GM23338 (cell line): ENCODE results near the gene CHPF. TPM values are rescaled to one million over a fixed set of nuclear protein-coding genes. Genes with fewer than 3 reads are reported as not detected.

Source experiments
- ATAC-seq: fragments of 200-7000 bp; cut with Tn5 transposase; 3 replicates; pipeline ENCODE4 v1.9.1; 2020
- DNase-seq: peaks from one replicate; pipeline ENCODE4 v3.0.0-alpha.2; 2015; ENCODE audit warnings: low spot score
- H2AFZ ChIP-seq: fragments of 200-600 bp; sonication (generic); 2 replicates; pipeline ENCODE4 v1.8.0; 2016; ENCODE audit warnings: antibody characterized with exemption, mild to moderate bottlenecking, moderate library complexity
- H3F3A ChIP-seq: fragments of 200-600 bp; sonication (generic); replicated peaks from 2 replicates; pipeline ENCODE4 v1.8.0; 2017; ENCODE audit warnings: antibody characterized with exemption, mixed run types, low read depth
- H3K27ac ChIP-seq: fragments of 200-600 bp; sonication (generic); 2 replicates; pipeline ENCODE4 v1.6.1; 2016; ENCODE audit warnings: low read depth
- H3K27me3 ChIP-seq: fragments of 200-600 bp; sonication (generic); 2 replicates; pipeline ENCODE4 v1.8.0; 2016; ENCODE audit warnings: mild to moderate bottlenecking, mixed run types, moderate library complexity; ENCODE audit not compliant: insufficient read depth
- H3K36me3 ChIP-seq: fragments of 200-600 bp; sonication (generic); 2 replicates; pipeline ENCODE4 v1.8.0; 2016; ENCODE audit warnings: mild to moderate bottlenecking; ENCODE audit not compliant: insufficient read depth
- H3K4me1 ChIP-seq: fragments of 200-600 bp; sonication (generic); 2 replicates; pipeline ENCODE4 v1.8.0; 2016; ENCODE audit warnings: mild to moderate bottlenecking, moderate library complexity; ENCODE audit not compliant: insufficient read depth
- H3K4me2 ChIP-seq: fragments of 200-600 bp; sonication (generic); 2 replicates; pipeline ENCODE4 v1.7.1; 2017; ENCODE audit warnings: mixed run types
- H3K4me3 ChIP-seq: fragments of 200-600 bp; sonication (generic); 2 replicates; pipeline ENCODE4 v1.6.1; 2016; ENCODE audit warnings: mixed run types
- H3K79me2 ChIP-seq: fragments of 200-600 bp; sonication (generic); replicated peaks from 2 replicates; pipeline ENCODE4 v1.8.0; 2017; ENCODE audit warnings: mild to moderate bottlenecking; ENCODE audit not compliant: insufficient read depth
- H3K9me2 ChIP-seq: fragments of 200-600 bp; sonication (generic); 2 replicates; pipeline ENCODE4 v1.8.0; 2017; ENCODE audit not compliant: insufficient read depth
- H4K20me1 ChIP-seq: fragments of 200-600 bp; sonication (generic); replicated peaks from 2 replicates; pipeline ENCODE4 v1.8.0; 2017; ENCODE audit warnings: mild to moderate bottlenecking; ENCODE audit not compliant: insufficient read depth
- H3K27ac Mint-ChIP-seq: 2 replicates; pipeline ENCODE4 v1.8.0; 2020; ENCODE audit warnings: inconsistent platforms, mild to moderate bottlenecking, moderate library complexity, mixed read lengths
- H3K27me3 Mint-ChIP-seq: 3 replicates; pipeline ENCODE4 v1.8.0; 2022; ENCODE audit warnings: low read depth, mild to moderate bottlenecking, moderate library complexity, mixed read lengths, inconsistent platforms; ENCODE audit not compliant: insufficient read depth, poor library complexity
- H3K36me3 Mint-ChIP-seq: 3 replicates; pipeline ENCODE4 v1.8.0; 2021; ENCODE audit warnings: low read depth, mild to moderate bottlenecking, inconsistent platforms, moderate library complexity, mixed read lengths
- H3K4me1 Mint-ChIP-seq: 3 replicates; pipeline ENCODE4 v1.8.0; 2020; ENCODE audit warnings: mild to moderate bottlenecking, inconsistent platforms, mixed read lengths
- H3K4me3 Mint-ChIP-seq: 3 replicates; pipeline ENCODE4 v1.8.0; 2021; ENCODE audit warnings: moderate library complexity, mild to moderate bottlenecking, inconsistent platforms, mixed read lengths
- H3K9me3 Mint-ChIP-seq: 3 replicates; pipeline ENCODE4 v1.8.0; 2020; ENCODE audit warnings: moderate library complexity, mild to moderate bottlenecking, inconsistent platforms, mixed read lengths
- CREB1 ChIP-seq: fragments of 250-450 bp; sonication (Bioruptor Pico); IDR thresholded peaks from 2 replicates; pipeline ENCODE4 v1.5.0; 2020; ENCODE audit warnings: low read depth, mild to moderate bottlenecking, moderate library complexity
- EZH2 ChIP-seq: fragments of 200-600 bp; sonication (generic); IDR thresholded peaks from one replicate; pipeline ENCODE4 v1.8.0; 2017; ENCODE audit warnings: antibody characterized with exemption, mild to moderate bottlenecking, low read depth; ENCODE audit not compliant: unreplicated experiment
- EZH2phosphoT487 ChIP-seq: fragments of 200-600 bp; sonication (generic); IDR thresholded peaks from one replicate; pipeline ENCODE4 v1.8.1; 2018; ENCODE audit warnings: antibody characterized with exemption; ENCODE audit not compliant: unreplicated experiment
- JUNB ChIP-seq: IDR thresholded peaks from one replicate; pipeline ENCODE4 v1.6.1; 2016; ENCODE audit warnings: antibody characterized with exemption; ENCODE audit not compliant: unreplicated experiment
- NANOG ChIP-seq: IDR thresholded peaks from 2 replicates; pipeline ENCODE4 v1.6.1; 2016; ENCODE audit warnings: antibody characterized with exemption, borderline replicate concordance
- STAT1 ChIP-seq: IDR thresholded peaks from one replicate; pipeline ENCODE4 v1.6.1; 2016; ENCODE audit warnings: antibody characterized with exemption; ENCODE audit not compliant: unreplicated experiment
- ZNF114 ChIP-seq: fragments of 250-450 bp; sonication (Bioruptor Pico); IDR thresholded peaks from 2 replicates; pipeline ENCODE4 v1.5.0; 2020; ENCODE audit warnings: mild to moderate bottlenecking, moderate library complexity
- polyA plus RNA-seq: library from polyadenylated mRNA; unstranded; fragments of >200 nt; fragmentation: Nextera tagmentation; extraction: Ambion mirVana; gene quantifications from 2 replicates; pipeline ENCODE4 v1.2.1, GENCODE V29; 2016
- total RNA-seq: library from RNA; depleted of rRNA; stranded (reverse); fragments of >200 nt; shearing (Covaris generic); gene quantifications from 2 replicates; pipeline ENCODE4 v1.2.3, GENCODE V29; 2014
- TF ChIP-seq, protein P1 (sequence below): fragments of 250-450 bp; sonication (Bioruptor Pico); IDR thresholded peaks from 2 replicates; pipeline ENCODE4 v1.5.0; 2020; ENCODE audit warnings: mild to moderate bottlenecking, moderate library complexity
- TF ChIP-seq, protein P2 (sequence below): IDR thresholded peaks from one replicate; pipeline ENCODE4 v1.6.1; 2018; ENCODE audit warnings: antibody characterized with exemption; ENCODE audit not compliant: unreplicated experiment
- TF ChIP-seq, protein P3 (sequence below), 2 experiments: fragments of 200-600 bp in 1 of 2; sonication (generic) in 1 of 2; conservative IDR thresholded peaks; 2 replicates each; pipeline versions ENCODE4 v1.5.1 to v1.6.1; 2016 to 2017; ENCODE audit warnings: antibody characterized with exemption in 2 of 2, low read depth in 2 of 2, mild to moderate bottlenecking in 2 of 2, moderate library complexity in 1 of 2
- TF ChIP-seq, protein P4 (sequence below): IDR thresholded peaks from 2 replicates; pipeline ENCODE4 v1.6.1; 2016; ENCODE audit warnings: antibody characterized with exemption

Gene CHPF
- total and polyA plus RNA-seq, 2 experiments from 2014 or later = 36.5 to 252 TPM

DNA sequence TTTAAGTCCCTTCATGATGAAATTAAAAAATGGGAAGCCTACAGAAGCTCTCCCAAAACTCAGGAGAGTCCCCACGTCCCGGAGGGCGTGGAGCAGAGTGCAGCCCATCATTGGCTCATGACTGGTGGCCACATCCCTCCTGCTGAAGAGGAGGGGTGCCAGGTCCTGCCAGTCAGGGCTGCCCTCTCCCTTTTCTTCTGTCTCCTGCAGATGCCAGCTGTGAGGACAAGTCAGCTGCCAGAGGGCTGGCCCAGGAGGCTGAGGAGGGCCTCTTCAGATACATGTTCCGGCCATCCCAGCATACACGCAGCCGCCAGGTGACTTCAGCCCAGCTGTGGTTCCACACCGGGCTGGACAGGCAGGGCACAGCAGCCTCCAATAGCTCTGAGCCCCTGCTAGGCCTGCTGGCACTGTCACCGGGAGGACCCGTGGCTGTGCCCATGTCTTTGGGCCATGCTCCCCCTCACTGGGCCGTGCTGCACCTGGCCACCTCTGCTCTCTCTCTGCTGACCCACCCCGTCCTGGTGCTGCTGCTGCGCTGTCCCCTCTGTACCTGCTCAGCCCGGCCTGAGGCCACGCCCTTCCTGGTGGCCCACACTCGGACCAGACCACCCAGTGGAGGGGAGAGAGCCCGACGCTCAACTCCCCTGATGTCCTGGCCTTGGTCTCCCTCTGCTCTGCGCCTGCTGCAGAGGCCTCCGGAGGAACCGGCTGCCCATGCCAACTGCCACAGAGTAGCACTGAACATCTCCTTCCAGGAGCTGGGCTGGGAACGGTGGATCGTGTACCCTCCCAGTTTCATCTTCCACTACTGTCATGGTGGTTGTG is 31.1 kb upstream of the CHPF start:
- Histone ChIP-seq H3K4me2 (no peak overlapping the region), H3K4me1 (peaks cover 43% of the 10 kb centered on the region), H3K79me2 (0 out of 2 replicates have a peak, but pooled peaks cover 3% of the 10 kb centered on the region), H3K4me3 (no peak overlapping the region), H3K9me2 (0 out of 2 replicates have a peak, but pooled peaks cover 4% of the 10 kb centered on the region), H3K27ac (no peak overlapping the region), H3K27me3 (peaks cover 7% of the 10 kb centered on the region), H4K20me1 (no peaks in the 10 kb centered on the region), H2AFZ (no peak overlapping the region), H3F3A (peaks cover 7% of the 10 kb centered on the region; the same call in 1 of the 2 replicates), H3K36me3 (no peaks in the 10 kb centered on the region)
- H3K27me3 Mint-ChIP-seq = peaks cover 22% of the 10 kb centered on the region
- peaks cover 6% of the 10 kb centered on the region for H3K36me3 Mint-ChIP-seq
- peaks cover 50% of the 10 kb centered on the region for H3K4me1 Mint-ChIP-seq
- H3K4me3 Mint-ChIP-seq = no peak overlapping the region
- no peak overlapping the region for H3K27ac Mint-ChIP-seq
- DNase-seq (no peak), ATAC-seq (no peak)
- TF ChIP-seq, protein P1, sequence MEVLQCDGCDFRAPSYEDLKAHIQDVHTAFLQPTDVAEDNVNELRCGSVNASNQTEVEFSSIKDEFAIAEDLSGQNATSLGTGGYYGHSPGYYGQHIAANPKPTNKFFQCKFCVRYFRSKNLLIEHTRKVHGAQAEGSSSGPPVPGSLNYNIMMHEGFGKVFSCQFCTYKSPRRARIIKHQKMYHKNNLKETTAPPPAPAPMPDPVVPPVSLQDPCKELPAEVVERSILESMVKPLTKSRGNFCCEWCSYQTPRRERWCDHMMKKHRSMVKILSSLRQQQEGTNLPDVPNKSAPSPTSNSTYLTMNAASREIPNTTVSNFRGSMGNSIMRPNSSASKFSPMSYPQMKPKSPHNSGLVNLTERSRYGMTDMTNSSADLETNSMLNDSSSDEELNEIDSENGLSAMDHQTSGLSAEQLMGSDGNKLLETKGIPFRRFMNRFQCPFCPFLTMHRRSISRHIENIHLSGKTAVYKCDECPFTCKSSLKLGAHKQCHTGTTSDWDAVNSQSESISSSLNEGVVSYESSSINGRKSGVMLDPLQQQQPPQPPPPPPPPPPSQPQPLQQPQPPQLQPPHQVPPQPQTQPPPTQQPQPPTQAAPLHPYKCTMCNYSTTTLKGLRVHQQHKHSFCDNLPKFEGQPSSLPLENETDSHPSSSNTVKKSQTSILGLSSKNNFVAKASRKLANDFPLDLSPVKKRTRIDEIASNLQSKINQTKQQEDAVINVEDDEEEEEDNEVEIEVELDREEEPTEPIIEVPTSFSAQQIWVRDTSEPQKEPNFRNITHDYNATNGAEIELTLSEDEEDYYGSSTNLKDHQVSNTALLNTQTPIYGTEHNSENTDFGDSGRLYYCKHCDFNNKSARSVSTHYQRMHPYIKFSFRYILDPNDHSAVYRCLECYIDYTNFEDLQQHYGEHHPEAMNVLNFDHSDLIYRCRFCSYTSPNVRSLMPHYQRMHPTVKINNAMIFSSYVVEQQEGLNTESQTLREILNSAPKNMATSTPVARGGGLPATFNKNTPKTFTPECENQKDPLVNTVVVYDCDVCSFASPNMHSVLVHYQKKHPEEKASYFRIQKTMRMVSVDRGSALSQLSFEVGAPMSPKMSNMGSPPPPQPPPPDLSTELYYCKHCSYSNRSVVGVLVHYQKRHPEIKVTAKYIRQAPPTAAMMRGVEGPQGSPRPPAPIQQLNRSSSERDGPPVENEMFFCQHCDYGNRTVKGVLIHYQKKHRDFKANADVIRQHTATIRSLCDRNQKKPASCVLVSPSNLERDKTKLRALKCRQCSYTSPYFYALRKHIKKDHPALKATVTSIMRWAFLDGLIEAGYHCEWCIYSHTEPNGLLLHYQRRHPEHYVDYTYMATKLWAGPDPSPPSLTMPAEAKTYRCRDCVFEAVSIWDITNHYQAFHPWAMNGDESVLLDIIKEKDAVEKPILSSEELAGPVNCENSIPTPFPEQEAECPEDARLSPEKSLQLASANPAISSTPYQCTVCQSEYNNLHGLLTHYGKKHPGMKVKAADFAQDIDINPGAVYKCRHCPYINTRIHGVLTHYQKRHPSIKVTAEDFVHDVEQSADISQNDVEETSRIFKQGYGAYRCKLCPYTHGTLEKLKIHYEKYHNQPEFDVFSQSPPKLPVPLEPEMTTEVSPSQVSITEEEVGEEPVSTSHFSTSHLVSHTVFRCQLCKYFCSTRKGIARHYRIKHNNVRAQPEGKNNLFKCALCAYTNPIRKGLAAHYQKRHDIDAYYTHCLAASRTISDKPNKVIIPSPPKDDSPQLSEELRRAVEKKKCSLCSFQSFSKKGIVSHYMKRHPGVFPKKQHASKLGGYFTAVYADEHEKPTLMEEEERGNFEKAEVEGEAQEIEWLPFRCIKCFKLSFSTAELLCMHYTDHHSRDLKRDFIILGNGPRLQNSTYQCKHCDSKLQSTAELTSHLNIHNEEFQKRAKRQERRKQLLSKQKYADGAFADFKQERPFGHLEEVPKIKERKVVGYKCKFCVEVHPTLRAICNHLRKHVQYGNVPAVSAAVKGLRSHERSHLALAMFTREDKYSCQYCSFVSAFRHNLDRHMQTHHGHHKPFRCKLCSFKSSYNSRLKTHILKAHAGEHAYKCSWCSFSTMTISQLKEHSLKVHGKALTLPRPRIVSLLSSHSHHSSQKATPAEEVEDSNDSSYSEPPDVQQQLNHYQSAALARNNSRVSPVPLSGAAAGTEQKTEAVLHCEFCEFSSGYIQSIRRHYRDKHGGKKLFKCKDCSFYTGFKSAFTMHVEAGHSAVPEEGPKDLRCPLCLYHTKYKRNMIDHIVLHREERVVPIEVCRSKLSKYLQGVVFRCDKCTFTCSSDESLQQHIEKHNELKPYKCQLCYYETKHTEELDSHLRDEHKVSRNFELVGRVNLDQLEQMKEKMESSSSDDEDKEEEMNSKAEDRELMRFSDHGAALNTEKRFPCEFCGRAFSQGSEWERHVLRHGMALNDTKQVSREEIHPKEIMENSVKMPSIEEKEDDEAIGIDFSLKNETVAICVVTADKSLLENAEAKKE (CRISPR knock-in tag) = no peak
- TF ChIP-seq ZNF114 (CRISPR knock-in tag) = no peak
- no peak for TF ChIP-seq EZH2
- TF ChIP-seq, protein P2, sequence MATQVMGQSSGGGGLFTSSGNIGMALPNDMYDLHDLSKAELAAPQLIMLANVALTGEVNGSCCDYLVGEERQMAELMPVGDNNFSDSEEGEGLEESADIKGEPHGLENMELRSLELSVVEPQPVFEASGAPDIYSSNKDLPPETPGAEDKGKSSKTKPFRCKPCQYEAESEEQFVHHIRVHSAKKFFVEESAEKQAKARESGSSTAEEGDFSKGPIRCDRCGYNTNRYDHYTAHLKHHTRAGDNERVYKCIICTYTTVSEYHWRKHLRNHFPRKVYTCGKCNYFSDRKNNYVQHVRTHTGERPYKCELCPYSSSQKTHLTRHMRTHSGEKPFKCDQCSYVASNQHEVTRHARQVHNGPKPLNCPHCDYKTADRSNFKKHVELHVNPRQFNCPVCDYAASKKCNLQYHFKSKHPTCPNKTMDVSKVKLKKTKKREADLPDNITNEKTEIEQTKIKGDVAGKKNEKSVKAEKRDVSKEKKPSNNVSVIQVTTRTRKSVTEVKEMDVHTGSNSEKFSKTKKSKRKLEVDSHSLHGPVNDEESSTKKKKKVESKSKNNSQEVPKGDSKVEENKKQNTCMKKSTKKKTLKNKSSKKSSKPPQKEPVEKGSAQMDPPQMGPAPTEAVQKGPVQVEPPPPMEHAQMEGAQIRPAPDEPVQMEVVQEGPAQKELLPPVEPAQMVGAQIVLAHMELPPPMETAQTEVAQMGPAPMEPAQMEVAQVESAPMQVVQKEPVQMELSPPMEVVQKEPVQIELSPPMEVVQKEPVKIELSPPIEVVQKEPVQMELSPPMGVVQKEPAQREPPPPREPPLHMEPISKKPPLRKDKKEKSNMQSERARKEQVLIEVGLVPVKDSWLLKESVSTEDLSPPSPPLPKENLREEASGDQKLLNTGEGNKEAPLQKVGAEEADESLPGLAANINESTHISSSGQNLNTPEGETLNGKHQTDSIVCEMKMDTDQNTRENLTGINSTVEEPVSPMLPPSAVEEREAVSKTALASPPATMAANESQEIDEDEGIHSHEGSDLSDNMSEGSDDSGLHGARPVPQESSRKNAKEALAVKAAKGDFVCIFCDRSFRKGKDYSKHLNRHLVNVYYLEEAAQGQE = no peak
- TF ChIP-seq NANOG = no peak
- no peak for TF ChIP-seq JUNB
- TF ChIP-seq, protein P3, sequence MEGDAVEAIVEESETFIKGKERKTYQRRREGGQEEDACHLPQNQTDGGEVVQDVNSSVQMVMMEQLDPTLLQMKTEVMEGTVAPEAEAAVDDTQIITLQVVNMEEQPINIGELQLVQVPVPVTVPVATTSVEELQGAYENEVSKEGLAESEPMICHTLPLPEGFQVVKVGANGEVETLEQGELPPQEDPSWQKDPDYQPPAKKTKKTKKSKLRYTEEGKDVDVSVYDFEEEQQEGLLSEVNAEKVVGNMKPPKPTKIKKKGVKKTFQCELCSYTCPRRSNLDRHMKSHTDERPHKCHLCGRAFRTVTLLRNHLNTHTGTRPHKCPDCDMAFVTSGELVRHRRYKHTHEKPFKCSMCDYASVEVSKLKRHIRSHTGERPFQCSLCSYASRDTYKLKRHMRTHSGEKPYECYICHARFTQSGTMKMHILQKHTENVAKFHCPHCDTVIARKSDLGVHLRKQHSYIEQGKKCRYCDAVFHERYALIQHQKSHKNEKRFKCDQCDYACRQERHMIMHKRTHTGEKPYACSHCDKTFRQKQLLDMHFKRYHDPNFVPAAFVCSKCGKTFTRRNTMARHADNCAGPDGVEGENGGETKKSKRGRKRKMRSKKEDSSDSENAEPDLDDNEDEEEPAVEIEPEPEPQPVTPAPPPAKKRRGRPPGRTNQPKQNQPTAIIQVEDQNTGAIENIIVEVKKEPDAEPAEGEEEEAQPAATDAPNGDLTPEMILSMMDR (conservative IDR thresholded peaks at IDR 0.05; ENCODE audit: low read depth in 2 of 2) = no peak
- TF ChIP-seq STAT1 = no peak
- no peak for TF ChIP-seq CREB1 (CRISPR knock-in tag)
- TF ChIP-seq, protein P4, sequence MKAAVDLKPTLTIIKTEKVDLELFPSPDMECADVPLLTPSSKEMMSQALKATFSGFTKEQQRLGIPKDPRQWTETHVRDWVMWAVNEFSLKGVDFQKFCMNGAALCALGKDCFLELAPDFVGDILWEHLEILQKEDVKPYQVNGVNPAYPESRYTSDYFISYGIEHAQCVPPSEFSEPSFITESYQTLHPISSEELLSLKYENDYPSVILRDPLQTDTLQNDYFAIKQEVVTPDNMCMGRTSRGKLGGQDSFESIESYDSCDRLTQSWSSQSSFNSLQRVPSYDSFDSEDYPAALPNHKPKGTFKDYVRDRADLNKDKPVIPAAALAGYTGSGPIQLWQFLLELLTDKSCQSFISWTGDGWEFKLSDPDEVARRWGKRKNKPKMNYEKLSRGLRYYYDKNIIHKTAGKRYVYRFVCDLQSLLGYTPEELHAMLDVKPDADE = no peak
- no peak for TF ChIP-seq EZH2phosphoT487
- no peaks in the 10 kb centered on the region for H3K9me3 Mint-ChIP-seq
